ENCODE results near the gene TNNT2. TPM values are rescaled to one million over a fixed set of nuclear protein-coding genes. Genes with fewer than 3 reads are reported as not detected.

The TNNT2 gene
- total and polyA plus RNA-seq, 2 of the 13 experiments (the other 11 are each of a cell fraction or from before 2014, with no cell fraction given): 0.20 to 0.63 TPM

DNA sequence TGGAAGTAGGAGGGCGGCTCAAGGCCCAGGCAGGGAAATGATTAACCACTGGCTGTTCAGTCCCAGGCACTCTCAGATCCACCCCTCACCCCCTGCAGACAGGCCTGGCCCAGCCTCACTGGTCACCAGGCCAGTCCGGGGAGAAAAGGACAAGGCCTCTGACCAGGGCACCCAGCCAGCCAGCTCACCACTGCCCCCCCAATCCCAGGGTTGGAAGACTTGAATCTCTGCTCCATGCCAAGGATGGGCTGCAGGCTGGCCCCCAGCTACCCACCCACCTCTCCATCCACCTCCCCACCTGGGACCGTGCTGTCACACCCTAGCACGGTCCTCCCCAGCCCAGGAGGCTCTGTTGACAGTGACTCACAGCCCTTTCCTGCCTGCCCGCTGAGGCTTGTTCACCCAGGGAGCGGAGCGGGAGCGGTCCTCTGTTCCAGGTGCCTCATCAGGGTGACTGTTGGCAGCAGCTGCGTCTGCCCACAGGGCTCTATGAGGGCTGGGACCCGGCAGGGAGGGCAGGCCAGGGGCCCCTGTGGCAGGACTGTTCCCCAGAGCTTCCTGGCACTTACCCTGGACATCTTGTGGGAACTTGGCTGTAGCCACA lies 19.5 kb upstream of the TNNT2 start (continued):
- TF ChIP-seq PHF8 (CRISPR knock-in tag; IDR thresholded peaks at IDR 0.05) (peak; percentile 44), ZNF10 (CRISPR knock-in tag; IDR thresholded peaks at IDR 0.05; ENCODE audit: borderline replicate concordance, low read depth) (no peak), KLF16 (CRISPR knock-in tag; IDR thresholded peaks at IDR 0.05) (peak in 1 of 2 experiments; percentile 39; a peak in 2 of 4 replicates), ZNF430 (CRISPR knock-in tag; IDR thresholded peaks at IDR 0.05) (peak; percentile 75; the same call in 1 of the 2 replicates), HCFC1 (IDR thresholded peaks at IDR 0.05; ENCODE audit: low read depth, low read length) (no peak), ZNF772 (CRISPR knock-in tag; IDR thresholded peaks at IDR 0.05) (peak; percentile 71; the same call in 1 of the 2 replicates), CCAR2 (optimal IDR thresholded peaks at IDR 0.05; ENCODE audit: low read depth, low read length) (no peak), SMAD9 (CRISPR knock-in tag; IDR thresholded peaks at IDR 0.05) (no peak), ZNF350 (CRISPR knock-in tag; IDR thresholded peaks at IDR 0.05; ENCODE audit: borderline replicate concordance, low read depth) (peak; percentile 75; the same call in 1 of the 2 replicates), ZNF614 (CRISPR knock-in tag; IDR thresholded peaks at IDR 0.05; ENCODE audit: borderline replicate concordance) (peak; percentile 18; the same call in 1 of the 2 replicates), ZNF616 (CRISPR knock-in tag; IDR thresholded peaks at IDR 0.05; ENCODE audit: low read depth) (no peak), ZNF34 (CRISPR knock-in tag; IDR thresholded peaks at IDR 0.05; ENCODE audit: borderline replicate concordance) (no peak), ZSCAN21 (CRISPR knock-in tag; IDR thresholded peaks at IDR 0.05; ENCODE audit: borderline replicate concordance) (0 out of 2 replicates have a peak, but pooled peaks have one; percentile 32), HNF1B (CRISPR knock-in tag; IDR thresholded peaks at IDR 0.05) (peak; percentile 97), ZNF737 (CRISPR knock-in tag; IDR thresholded peaks at IDR 0.05; ENCODE audit: borderline replicate concordance) (no peak), SOX6 (IDR thresholded peaks at IDR 0.05) (no peak), SOX6 (CRISPR knock-in tag; IDR thresholded peaks at IDR 0.05) (peak; percentile 58; the same call in 1 of the 2 replicates), RBM39 (IDR thresholded peaks at IDR 0.05; ENCODE audit: low read depth, low read length, poor library complexity, severe bottlenecking) (peak; percentile 71), FOXC1 (CRISPR knock-in tag; IDR thresholded peaks at IDR 0.05; ENCODE audit: borderline replicate concordance) (no peak), SRSF1 (optimal IDR thresholded peaks at IDR 0.05; ENCODE audit: low read depth, low read length) (no peak), ZNF788 (CRISPR knock-in tag; IDR thresholded peaks at IDR 0.05; ENCODE audit: borderline replicate concordance) (no peak), ZNF550 (CRISPR knock-in tag; IDR thresholded peaks at IDR 0.05; ENCODE audit: borderline replicate concordance) (0 out of 2 replicates have a peak, but pooled peaks have one; percentile 87), EEA1 (CRISPR knock-in tag; IDR thresholded peaks at IDR 0.05; ENCODE audit: borderline replicate concordance) (0 out of 2 replicates have a peak, but pooled peaks have one; percentile 47), GATA4 (IDR thresholded peaks at IDR 0.05; ENCODE audit: borderline replicate concordance, low read depth) (no peak)
- TF ChIP-seq, protein P1, sequence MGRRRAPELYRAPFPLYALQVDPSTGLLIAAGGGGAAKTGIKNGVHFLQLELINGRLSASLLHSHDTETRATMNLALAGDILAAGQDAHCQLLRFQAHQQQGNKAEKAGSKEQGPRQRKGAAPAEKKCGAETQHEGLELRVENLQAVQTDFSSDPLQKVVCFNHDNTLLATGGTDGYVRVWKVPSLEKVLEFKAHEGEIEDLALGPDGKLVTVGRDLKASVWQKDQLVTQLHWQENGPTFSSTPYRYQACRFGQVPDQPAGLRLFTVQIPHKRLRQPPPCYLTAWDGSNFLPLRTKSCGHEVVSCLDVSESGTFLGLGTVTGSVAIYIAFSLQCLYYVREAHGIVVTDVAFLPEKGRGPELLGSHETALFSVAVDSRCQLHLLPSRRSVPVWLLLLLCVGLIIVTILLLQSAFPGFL (CRISPR knock-in tag; IDR thresholded peaks at IDR 0.05): no peak
